IPS-18c (cell line): Measurements from ENCODE around the gene RABGAP1L.
"Not testable (repeated sequence)": the region's sequence is repeated elsewhere in the genome, so short reads cannot be mapped to it uniquely, and the experiment has no call there.

Experiments used
- H3K4me3 ChIP-seq: 2 replicates; pipeline ENCODE4 v1.7.0; 2013; ENCODE audit warnings: low read depth, mild to moderate bottlenecking, low read length, moderate library complexity; ENCODE audit not compliant: insufficient read depth
- H3K9me3 ChIP-seq: one replicate; pipeline ENCODE4 v1.6.1; 2013; ENCODE audit warnings: mild to moderate bottlenecking, low read length, moderate library complexity; ENCODE audit not compliant: control insufficient read depth, insufficient read depth

The RABGAP1L gene

GRCh38 chr1:174785510-174785909 is 626.2 kb downstream of the RABGAP1L start:
- peaks cover 2% of the 10 kb centered on the region for H3K9me3 ChIP-seq
- H3K4me3 ChIP-seq: no peak overlapping the region

- Histone ChIP-seq H3K9me3 (peaks cover 2% of the 10 kb centered on the region), H3K4me3 (no peak overlapping the region)
Observed at GRCh38 chr1:174786358-174786757, 627.0 kb downstream of the RABGAP1L start.

GRCh38 chr1:174786760-174787159 is 627.4 kb downstream of the RABGAP1L start:
- peaks cover 2% of the 10 kb centered on the region for H3K9me3 ChIP-seq
- H3K4me3 ChIP-seq: no peak overlapping the region

- H3K4me3 ChIP-seq: no peak overlapping the region
- no peaks in the 10 kb centered on the region for H3K9me3 ChIP-seq
Observed at GRCh38 chr1:174788981-174789380, 629.7 kb downstream of the RABGAP1L start.

GRCh38 chr1:174789399-174789798 is 630.1 kb downstream of the RABGAP1L start:
- H3K4me3 ChIP-seq: no peak overlapping the region

GRCh38 chr1:174791863-174792262 is 632.5 kb downstream of the RABGAP1L start:
- Histone ChIP-seq H3K4me3 (no peak overlapping the region), H3K9me3 (no peaks in the 10 kb centered on the region)

More at GRCh38 chr1:174789399-174789798, 630.1 kb downstream of the RABGAP1L start:
- H3K9me3 ChIP-seq: no peaks in the 10 kb centered on the region

- Histone ChIP-seq H3K4me3 (no peak overlapping the region), H3K9me3 (no peaks in the 10 kb centered on the region)
Observed at GRCh38 chr1:174794861-174795260, 635.5 kb downstream of the RABGAP1L start.

- Histone ChIP-seq H3K9me3 (no peaks in the 10 kb centered on the region), H3K4me3 (no peak overlapping the region)
Observed at GRCh38 chr1:174795806-174796205, 636.5 kb downstream of the RABGAP1L start.

GRCh38 chr1:174797398-174797797 is 638.1 kb downstream of the RABGAP1L start:
- peaks cover 2% of the 10 kb centered on the region for H3K9me3 ChIP-seq
- H3K4me3 ChIP-seq: no peak overlapping the region

- peaks cover 2% of the 10 kb centered on the region for H3K9me3 ChIP-seq
- no peak overlapping the region for H3K4me3 ChIP-seq
Observed at GRCh38 chr1:174799136-174799479, 639.8 kb downstream of the RABGAP1L start.

GRCh38 chr1:174800216-174800851 is 641.0 kb downstream of the RABGAP1L start:
- Histone ChIP-seq H3K9me3 (peaks cover 2% of the 10 kb centered on the region), H3K4me3 (peak overlapping the region; percentile 45)

GRCh38 chr1:174800876-174801275 is 641.6 kb downstream of the RABGAP1L start:
- peaks cover 2% of the 10 kb centered on the region for H3K9me3 ChIP-seq
- H3K4me3 ChIP-seq: no peak overlapping the region

GRCh38 chr1:174809755-174810280 is 650.5 kb downstream of the RABGAP1L start:
- Histone ChIP-seq H3K4me3 (no peak overlapping the region), H3K9me3 (no peaks in the 10 kb centered on the region)

GRCh38 chr1:174812016-174812415 is 652.7 kb downstream of the RABGAP1L start:
- Histone ChIP-seq H3K9me3 (no peaks in the 10 kb centered on the region), H3K4me3 (no peak overlapping the region)

- H3K4me3 ChIP-seq: no peak overlapping the region
- no peaks in the 10 kb centered on the region for H3K9me3 ChIP-seq
Observed at GRCh38 chr1:174812656-174813055, 653.3 kb downstream of the RABGAP1L start.

- Histone ChIP-seq H3K9me3 (no peaks in the 10 kb centered on the region), H3K4me3 (no peak overlapping the region)
Observed at GRCh38 chr1:174815036-174815435, 655.7 kb downstream of the RABGAP1L start.

GRCh38 chr1:174815474-174815908 is 656.2 kb downstream of the RABGAP1L start:
- Histone ChIP-seq H3K4me3 (no peak overlapping the region), H3K9me3 (no peaks in the 10 kb centered on the region)

- H3K9me3 ChIP-seq, H3K4me3 ChIP-seq: not testable (repeated sequence)
Observed at GRCh38 chr1:174816621-174817020, 657.3 kb downstream of the RABGAP1L start.
